B cell (primary cell): ENCODE data around the gene DRC1. TPM values are rescaled to one million over a fixed set of nuclear protein-coding genes. Genes with fewer than 3 reads are reported as not detected.

ENCODE experiments used
- ATAC-seq: fragments of 200-7000 bp; cut with Tn5 transposase; one replicate; pipeline ENCODE4 v1.10.0; 2021; ENCODE audit warnings: low read depth, mild to moderate bottlenecking, moderate number of reproducible peaks, moderate library complexity
- CTCF ChIA-PET: fragments of 350-600 bp; sonication (Branson Sonifier 250); formaldehyde crosslinking; loops from one replicate; lab custom pipeline; 2021; ENCODE audit warnings: antibody characterized with exemption, inconsistent platforms; lab: Charles Lee
- POLR2A ChIA-PET: fragments of 350-600 bp; sonication (Branson Sonifier 250); formaldehyde crosslinking; loops from one replicate; lab custom pipeline; 2021; ENCODE audit warnings: antibody characterized with exemption; lab: Charles Lee
- DNase-seq: peaks from one replicate; pipeline ENCODE4 v3.0.0; 2013
- H2AFZ ChIP-seq: 2 replicates; pipeline ENCODE4 v1.6.1; 2012; ENCODE audit warnings: mild to moderate bottlenecking, low read depth, low read length; ENCODE audit not compliant: insufficient read depth, poor library complexity, severe bottlenecking
- H3K27ac ChIP-seq, 2 donors: 1 replicate in 1 of 2; 2 replicates in 1 of 2; pipeline ENCODE4 v1.5.1; 2012 to 2013; ENCODE audit warnings: low read length in 2 of 2, mild to moderate bottlenecking in 2 of 2, moderate library complexity in 1 of 2
- H3K27me3 ChIP-seq, 4 experiments: fragments of 200-600 bp in 1 of 4; sonication (generic) in 1 of 4; replicated peaks in 1 of 4; 1 replicate in 2 of 4; 2 replicates in 2 of 4; pipeline versions ENCODE4 v1.6.1 to v1.7.0; 2013 to 2016; ENCODE audit warnings: low read length in 3 of 4, mild to moderate bottlenecking in 2 of 4, mixed read lengths in 1 of 4, moderate library complexity in 1 of 4; ENCODE audit not compliant: insufficient read depth in 4 of 4, control insufficient read depth in 3 of 4; ENCODE audit errors: control extremely low read depth in 1 of 4
- H3K36me3 ChIP-seq, 2 experiments: replicated peaks in 1 of 2; 1 replicate in 1 of 2; 2 replicates in 1 of 2; pipeline versions ENCODE4 v1.6.1 to v1.7.1; 2013; ENCODE audit warnings: low read length in 1 of 2; ENCODE audit not compliant: insufficient read depth in 2 of 2, control insufficient read depth in 1 of 2; ENCODE audit errors: control extremely low read depth in 1 of 2, extremely low read depth in 1 of 2
- H3K4me1 ChIP-seq, 2 donors: fragments of 200-600 bp in 1 of 2; sonication (generic) in 1 of 2; 1 replicate in 1 of 2; 2 replicates in 1 of 2; pipeline versions ENCODE4 v1.5.1 to v1.6.1; 2013 to 2017; ENCODE audit warnings: low read length in 2 of 2; ENCODE audit not compliant: control insufficient read depth in 2 of 2, insufficient read depth in 2 of 2
- H3K4me2 ChIP-seq: replicated peaks from 2 replicates; pipeline ENCODE3; 2012; ENCODE audit warnings: mild to moderate bottlenecking, low read depth, low read length; ENCODE audit not compliant: poor library complexity, severe bottlenecking
- H3K4me3 ChIP-seq, 5 experiments: fragments of 200-600 bp in 1 of 5; sonication (generic) in 1 of 5; 1 replicate in 3 of 5; 2 replicates in 2 of 5; pipeline versions ENCODE4 v1.5.1 to v1.7.0; 2011 to 2016; ENCODE audit warnings: low read length in 4 of 5, mild to moderate bottlenecking in 4 of 5, low read depth in 2 of 5, control low read depth in 1 of 5, moderate library complexity in 1 of 5; ENCODE audit not compliant: insufficient read depth in 1 of 5; ENCODE audit errors: control extremely low read depth in 1 of 5, extremely low read depth in 1 of 5
- H3K79me2 ChIP-seq: fragments of 200-600 bp; sonication (generic); one replicate; pipeline ENCODE4 v1.6.0; 2016; ENCODE audit warnings: low read length; ENCODE audit not compliant: control insufficient read depth, insufficient read depth
- H3K9ac ChIP-seq: fragments of 200-600 bp; sonication (generic); 2 replicates; pipeline ENCODE4 v1.6.1; 2017; ENCODE audit warnings: mild to moderate bottlenecking, low read length, moderate library complexity
- H3K9me3 ChIP-seq, 3 donors: one replicate each; pipeline versions ENCODE4 v1.6.1 to v1.7.1; 2013; ENCODE audit warnings: low read length in 2 of 3; ENCODE audit not compliant: control insufficient read depth in 2 of 3, insufficient read depth in 1 of 3; ENCODE audit errors: control extremely low read depth in 1 of 3
- H4K20me1 ChIP-seq: 2 replicates; pipeline ENCODE4 v1.6.0; 2012; ENCODE audit warnings: mild to moderate bottlenecking, low read length; ENCODE audit not compliant: insufficient read depth, control insufficient read depth, poor library complexity, severe bottlenecking
- H3K27ac Mint-ChIP-seq: one replicate; pipeline ENCODE4 v1.8.0; 2021; ENCODE audit warnings: mixed read lengths
- H3K27me3 Mint-ChIP-seq: one replicate; pipeline ENCODE4 v1.8.0; 2021; ENCODE audit warnings: mixed read lengths
- H3K4me1 Mint-ChIP-seq: one replicate; pipeline ENCODE4 v1.8.0; 2021; ENCODE audit warnings: mixed read lengths
- H3K4me3 Mint-ChIP-seq: one replicate; pipeline ENCODE4 v1.8.0; 2021; ENCODE audit warnings: mixed read lengths
- H3K9me3 Mint-ChIP-seq: one replicate; pipeline ENCODE4 v1.8.0; 2022; ENCODE audit warnings: mixed read lengths; ENCODE audit not compliant: insufficient read depth
- CTCF ChIP-seq: fragments of 200-600 bp; IDR thresholded peaks from one replicate; pipeline ENCODE4 v1.8.0; 2022; ENCODE audit warnings: antibody characterized with exemption, mild to moderate bottlenecking
- EZH2 ChIP-seq: IDR thresholded peaks from 2 replicates; pipeline ENCODE4 v1.6.1; 2012; ENCODE audit warnings: borderline replicate concordance, low read depth, mild to moderate bottlenecking, moderate library complexity, low read length; ENCODE audit not compliant: insufficient read depth, poor library complexity, severe bottlenecking
- WGBS: methylation state at CpG from one replicate; pipeline ENCODE4 v1.1.5; 2013; ENCODE audit warnings: missing lambda C conversion rate; ENCODE audit not compliant: insufficient coverage; 5-methylcytosine and 5-hydroxymethylcytosine counted together
- intact Hi-C: fragments of 100-400 bp; cut with micrococcal nuclease; formaldehyde crosslinking; loops from one replicate; pipeline ENCODE4 v1.10.0; 2022
- polyA plus RNA-seq: library from polyadenylated mRNA; depleted of rRNA; stranded (reverse); fragments of >200 nt; gene quantifications from 2 replicates; pipeline ENCODE4 v1.2.3, GENCODE V29; 2012
- total RNA-seq, 2 donors: library from RNA; stranded (reverse); fragments of 120-200 nt in 1 of 2; gene quantifications; 1 replicate in 1 of 2; 2 replicates in 1 of 2; pipeline versions ENCODE4 v1.2.3 to v1.2.4, GENCODE V29; 2013 to 2022

DRC1 gene
- total and polyA plus RNA-seq, 2 donors (not counting 1 experiment from before 2014, with no cell fraction given), result not detected

- peaks cover 0 to 24% (median 1%) of the 10 kb centered on the region in 4 experiments for H3K27me3 ChIP-seq
- intact Hi-C loops, result no loop called here
- DNase-seq (no peak), ATAC-seq (no peak)
- no peak overlapping the region for H3K4me2 ChIP-seq
- H3K4me3 Mint-ChIP-seq, result no peak overlapping the region
- no peak overlapping the region for H3K27ac ChIP-seq
- TF ChIP-seq CTCF (no peak), EZH2 (no peak)
- H3K9me3 ChIP-seq, result no peaks in the 10 kb centered on the region
- CTCF ChIA-PET, result no interaction called here
- WGBS, result 64% methylated on average over 2 of the region's 4 CpGs
- H3K79me2 ChIP-seq, result no peaks in the 10 kb centered on the region
- peaks cover 28% of the 10 kb centered on the region for H3K27me3 Mint-ChIP-seq
- H3K4me1 Mint-ChIP-seq, result peaks cover 8% of the 10 kb centered on the region
- H3K4me3 ChIP-seq, result no peak overlapping the region
- H3K4me1 ChIP-seq, result peaks cover 10 to 12% of the 10 kb centered on the region in 2 donors
- H3K36me3 ChIP-seq, result no peaks in the 10 kb centered on the region
- H3K9me3 Mint-ChIP-seq, result no peaks in the 10 kb centered on the region
- H2AFZ ChIP-seq, result no peak overlapping the region
- POLR2A ChIA-PET, result no interaction called here
- no peak overlapping the region for H3K27ac Mint-ChIP-seq
- no peak overlapping the region for H3K9ac ChIP-seq
- no peaks in the 10 kb centered on the region for H4K20me1 ChIP-seq
Measured at GRCh38 chr2:26506279-26506678, 104.6 kb downstream of the DRC1 start.

Other genes starting within 250 kb of the DRC1 start
- 1.7 and 1.8 TPM in 2 replicates for gene GAREM2, start 228.8 kb upstream of the DRC1 start, total RNA-seq
- 0.16 and 0.27 TPM in 2 replicates for gene GAREM2, start 228.8 kb upstream of the DRC1 start, polyA plus RNA-seq
- 96.7 and 104 TPM in 2 replicates for gene HADHA, start 157.3 kb upstream of the DRC1 start, total RNA-seq
- gene HADHA, start 157.3 kb upstream of the DRC1 start, polyA plus RNA-seq, result 28.6 and 29.8 TPM in 2 replicates
- gene HADHB, start 157.0 kb upstream of the DRC1 start, total RNA-seq, result 64.2 and 70.3 TPM in 2 replicates
- gene HADHB, start 157.0 kb upstream of the DRC1 start, polyA plus RNA-seq, result 40.6 and 46.5 TPM in 2 replicates
- gene SELENOI, start 55.8 kb upstream of the DRC1 start, total RNA-seq, result 20.0 and 20.1 TPM in 2 replicates
- 3.4 and 9.3 TPM in 2 replicates for gene SELENOI, start 55.8 kb upstream of the DRC1 start, polyA plus RNA-seq
- gene ADGRF3, start 55.1 kb upstream of the DRC1 start, total RNA-seq, result 0.47 and 0.53 TPM in 2 replicates
- gene ADGRF3, start 55.1 kb upstream of the DRC1 start, polyA plus RNA-seq, result 1.00 and 1.5 TPM in 2 replicates
- not detected in 2 replicates for gene OTOF, start 76.2 kb downstream of the DRC1 start, total RNA-seq
- gene OTOF, start 76.2 kb downstream of the DRC1 start, polyA plus RNA-seq, result not detected in 2 replicates
- not detected in 2 replicates for gene CIB4, start 239.4 kb downstream of the DRC1 start, total RNA-seq
- not detected in 2 replicates for gene CIB4, start 239.4 kb downstream of the DRC1 start, polyA plus RNA-seq